HG02840 (cell line): ENCODE results near the gene CTNNA2.

Experiments
- ATAC-seq: cut with Tn5 transposase; IDR thresholded peaks from one replicate; pipeline ENCODE4 v1.9.1; 2021; ENCODE audit warnings: mild to moderate bottlenecking, moderate library complexity, moderate number of reproducible peaks; ENCODE audit not compliant: unreplicated experiment, low FRiP score

CTNNA2 gene

GRCh38 chr2:80573167-80573566 is 1060.3 kb downstream of the CTNNA2 start:
- ATAC-seq: no peak

- ATAC-seq: no peak
Observed at GRCh38 chr2:80573950-80574349, 1061.1 kb downstream of the CTNNA2 start.

GRCh38 chr2:80579756-80580155 is 1066.9 kb downstream of the CTNNA2 start:
- no peak for ATAC-seq

- ATAC-seq: no peak
Observed at GRCh38 chr2:80591233-80591632, 1078.4 kb downstream of the CTNNA2 start.

- no peak for ATAC-seq
Observed at GRCh38 chr2:80592106-80592505, 1079.3 kb downstream of the CTNNA2 start.

- no peak for ATAC-seq
Observed at GRCh38 chr2:80610108-80610507, 1097.3 kb downstream of the CTNNA2 start.

- no peak for ATAC-seq
Observed at GRCh38 chr2:80621656-80622055, 1108.8 kb downstream of the CTNNA2 start.

- no peak for ATAC-seq
Observed at GRCh38 chr2:80624062-80624461, 1111.2 kb downstream of the CTNNA2 start.

GRCh38 chr2:80634590-80634989 is 1121.7 kb downstream of the CTNNA2 start:
- ATAC-seq: no peak

- no peak for ATAC-seq
Observed at GRCh38 chr2:80638783-80639182, 1125.9 kb downstream of the CTNNA2 start.

- ATAC-seq: no peak
Observed at GRCh38 chr2:80642465-80642864, 1129.6 kb downstream of the CTNNA2 start.

- ATAC-seq: no peak
Observed at GRCh38 chr2:80643598-80643997, 1130.7 kb downstream of the CTNNA2 start.

- ATAC-seq: no peak
Observed at GRCh38 chr2:80651435-80651834, 1138.6 kb downstream of the CTNNA2 start.

GRCh38 chr2:80655265-80655664 is 1142.4 kb downstream of the CTNNA2 start:
- no peak for ATAC-seq

- ATAC-seq: no peak
Observed at GRCh38 chr2:80670763-80671162, 1157.9 kb downstream of the CTNNA2 start.

- no peak for ATAC-seq
Observed at GRCh38 chr2:80687524-80687923, 1174.7 kb downstream of the CTNNA2 start.

- no peak for ATAC-seq
Observed at GRCh38 chr2:80689106-80689505, 1176.3 kb downstream of the CTNNA2 start.
